BE2C (cell line): ENCODE data around the gene ABTB2. TPM values are rescaled to one million over a fixed set of nuclear protein-coding genes. Genes with fewer than 3 reads are reported as not detected.

Experiments used
- DNase-seq: peaks from one replicate; pipeline ENCODE4 v3.0.0-alpha.2; 2020
- H3K27me3 ChIP-seq: fragments of 250-450 bp; sonication (Bioruptor Pico); 2 replicates; pipeline ENCODE4 v1.5.1; 2020; ENCODE audit warnings: mild to moderate bottlenecking
- H3K36me3 ChIP-seq: fragments of 250-450 bp; sonication (Bioruptor Pico); 2 replicates; pipeline ENCODE4 v1.5.1; 2020; ENCODE audit warnings: mild to moderate bottlenecking
- H3K4me1 ChIP-seq: fragments of 250-450 bp; sonication (Bioruptor Pico); 2 replicates; pipeline ENCODE4 v1.5.1; 2020
- H3K4me3 ChIP-seq: 2 replicates; pipeline ENCODE4 v1.5.1; 2011; ENCODE audit warnings: low read depth, low read length
- H3K9me3 ChIP-seq: fragments of 250-450 bp; sonication (Bioruptor Pico); 2 replicates; pipeline ENCODE4 v1.5.1; 2020
- CTCF ChIP-seq: IDR thresholded peaks from 2 replicates; pipeline ENCODE4 v1.5.1; 2012; ENCODE audit warnings: mild to moderate bottlenecking, low read depth, low read length
- polyA plus RNA-seq: library from polyadenylated mRNA; unstranded; fragments of >200 nt; gene quantifications from one replicate; pipeline ENCODE4 v1.2.1, GENCODE V29; 2012; ENCODE audit warnings: low read depth, missing spikeins; ENCODE audit not compliant: insufficient read length, insufficient read depth

Gene ABTB2
- 6.2 TPM for polyA plus RNA-seq

- Histone ChIP-seq H3K27me3 (peaks cover 8% of the 10 kb centered on the region; the same call in 1 of the 2 replicates), H3K4me1 (no peaks in the 10 kb centered on the region), H3K4me3 (peak within 1 kb of the TSS; percentile 60), H3K36me3 (no peaks in the 10 kb centered on the region), H3K9me3 (no peaks in the 10 kb centered on the region)
- peak; percentile 94 for DNase-seq
- TF ChIP-seq CTCF, result no peak
Observed at GRCh38 chr11:34357701-34358257, at the start of gene ABTB2. Gene ABTB2, minus strand, starts transcription at chr11:34358010.

- Histone ChIP-seq H3K27me3 (no peaks in the 10 kb centered on the region), H3K36me3 (no peaks in the 10 kb centered on the region), H3K4me3 (no peak overlapping the region), H3K4me1 (no peaks in the 10 kb centered on the region), H3K9me3 (no peaks in the 10 kb centered on the region)
- no peak for TF ChIP-seq CTCF
- DNase-seq, result no peak
Observed at GRCh38 chr11:34407121-34407813, 49.5 kb upstream of the ABTB2 start.

GRCh38 chr11:34406413-34406812 is 48.6 kb upstream of the ABTB2 start:
- no peak for DNase-seq
- H3K4me3 ChIP-seq, result no peak overlapping the region
- H3K4me1 ChIP-seq, result no peaks in the 10 kb centered on the region
- no peaks in the 10 kb centered on the region for H3K27me3 ChIP-seq
- no peaks in the 10 kb centered on the region for H3K36me3 ChIP-seq
- no peaks in the 10 kb centered on the region for H3K9me3 ChIP-seq
- no peak for TF ChIP-seq CTCF

- no peak for DNase-seq
- no peak for TF ChIP-seq CTCF
Observed at GRCh38 chr11:34405079-34405858, 47.5 kb upstream of the ABTB2 start.

GRCh38 chr11:34404280-34404679 is 46.5 kb upstream of the ABTB2 start:
- Histone ChIP-seq H3K9me3 (no peaks in the 10 kb centered on the region), H3K4me1 (no peaks in the 10 kb centered on the region), H3K27me3 (no peaks in the 10 kb centered on the region), H3K36me3 (no peaks in the 10 kb centered on the region), H3K4me3 (no peak overlapping the region)
- TF ChIP-seq CTCF, result no peak
- DNase-seq, result no peak

More at GRCh38 chr11:34405079-34405858, 47.5 kb upstream of the ABTB2 start:
- Histone ChIP-seq H3K36me3 (no peaks in the 10 kb centered on the region), H3K9me3 (no peaks in the 10 kb centered on the region), H3K4me3 (no peak overlapping the region), H3K27me3 (no peaks in the 10 kb centered on the region), H3K4me1 (no peaks in the 10 kb centered on the region)
